Stomach (tissue), 4 donors: ENCODE results near the gene RASA3.

Source experiments
- CTCF ChIP-seq, 7 experiments: fragments of 450-650 bp in 4 of 7; fragments of 200-600 bp in 3 of 7; sonication (generic) in 3 of 7; IDR thresholded peaks; one replicate each; pipeline ENCODE4 v1.5.1; 2016 to 2019; ENCODE audit warnings: antibody characterized with exemption in 7 of 7, control low read depth in 2 of 7, mild to moderate bottlenecking in 1 of 7
- EP300 ChIP-seq: sonication (generic); formaldehyde crosslinking; IDR thresholded peaks from one replicate; pipeline ENCODE4 v1.6.1; 2017; ENCODE audit warnings: antibody characterized with exemption
- POLR2A ChIP-seq, 4 donors: fragments of 450-650 bp; IDR thresholded peaks; one replicate each; pipeline ENCODE4 v1.6.1; 2016; ENCODE audit warnings: antibody characterized with exemption in 4 of 4, control low read depth in 2 of 4, mild to moderate bottlenecking in 1 of 4, moderate library complexity in 1 of 4
- POLR2AphosphoS5 ChIP-seq, 3 donors: sonication (generic); formaldehyde crosslinking; IDR thresholded peaks; one replicate each; pipeline ENCODE4 v1.6.1; 2016; ENCODE audit warnings: antibody characterized with exemption in 3 of 3

- TF ChIP-seq CTCF (IDR thresholded peaks at IDR 0.05) (no peak), POLR2AphosphoS5 (IDR thresholded peaks at IDR 0.05) (no peak), POLR2A (IDR thresholded peaks at IDR 0.05) (no peak), EP300 (no peak)
These were observed 42.1 kb upstream of the RASA3 start for GRCh38 chr13:114174529-114174961.
